Sigmoid colon (tissue), 4 donors: ENCODE results near the gene NADSYN1.

Experiments used
- CTCF ChIP-seq, 4 experiments: fragments of 450-650 bp in 3 of 4; fragments of 200-600 bp in 1 of 4; IDR thresholded peaks; one replicate each; pipeline ENCODE4 v1.5.1; 2016 to 2019; ENCODE audit warnings: antibody characterized with exemption in 4 of 4, mild to moderate bottlenecking in 3 of 4, moderate library complexity in 2 of 4
- POLR2A ChIP-seq, 2 donors: fragments of 450-650 bp; IDR thresholded peaks; one replicate each; pipeline ENCODE4 v1.6.1; 2016; ENCODE audit warnings: antibody characterized with exemption in 2 of 2, mild to moderate bottlenecking in 2 of 2, moderate library complexity in 2 of 2
- POLR2AphosphoS5 ChIP-seq, 4 donors: sonication (generic); formaldehyde crosslinking; IDR thresholded peaks; one replicate each; pipeline ENCODE4 v1.6.1; 2017; ENCODE audit warnings: antibody characterized with exemption in 4 of 4

- TF ChIP-seq POLR2A (IDR thresholded peaks at IDR 0.05): no peak
- no peak for TF ChIP-seq CTCF (IDR thresholded peaks at IDR 0.05)
- no peak for TF ChIP-seq POLR2AphosphoS5 (IDR thresholded peaks at IDR 0.05)
These were observed 85.6 kb downstream of the NADSYN1 start for GRCh38 chr11:71538666-71538990.
